K562 (cell line): ENCODE measurements around the gene LGALS7B.
"Not testable (repeated sequence)": the region's sequence is repeated elsewhere in the genome, so short reads cannot be mapped to it uniquely, and the experiment has no call there.

Experiments
- BRD9 ChIP-seq: fragments of 450-650 bp; IDR thresholded peaks from 2 replicates; pipeline ENCODE4 v1.6.1; 2018; ENCODE audit warnings: low read depth; ENCODE audit not compliant: partially characterized antibody
- DPF2 ChIP-seq: fragments of 450-650 bp; IDR thresholded peaks from 2 replicates; pipeline ENCODE4 v1.6.1; 2016
- RCOR1 ChIP-seq, 2 experiments: IDR thresholded peaks; 2 replicates each; pipeline ENCODE4 v1.6.1; 2012; ENCODE audit warnings: low read depth in 2 of 2, low read length in 2 of 2, borderline replicate concordance in 1 of 2, improper control_type of control experiment in 1 of 2
- U2AF2 ChIP-seq: fragments of 200-400 bp; formaldehyde crosslinking; optimal IDR thresholded peaks from 2 replicates; pipeline ENCODE3; 2017; ENCODE audit warnings: low read depth, mild to moderate bottlenecking, low read length
- ZNF143 ChIP-seq: sonication (generic); formaldehyde crosslinking; IDR thresholded peaks from 2 replicates; pipeline ENCODE4 v1.9.0; 2022; ENCODE audit warnings: mild to moderate bottlenecking, missing genetic modification reagents
- TF ChIP-seq, protein P1 (sequence below), 3 experiments: IDR thresholded peaks in 2 of 3; conservative IDR thresholded peaks in 1 of 3; 2 replicates each; pipeline ENCODE4 v1.5.1; 2011 to 2012; ENCODE audit warnings: low read length in 3 of 3, mild to moderate bottlenecking in 3 of 3, control low read depth in 2 of 3, improper control_type of control experiment in 1 of 3, inconsistent platforms in 1 of 3, low read depth in 1 of 3, mixed read lengths in 1 of 3, moderate library complexity in 1 of 3; ENCODE audit not compliant: insufficient read depth in 2 of 3

- TF ChIP-seq BRD9; U2AF2; ZNF143 (CRISPR knock-in tag); RCOR1 (IDR thresholded peaks at IDR 0.05; ENCODE audit: borderline replicate concordance in 1 of 2, low read depth in 2 of 2, low read length in 2 of 2); DPF2: not testable (repeated sequence)
- TF ChIP-seq, protein P1, sequence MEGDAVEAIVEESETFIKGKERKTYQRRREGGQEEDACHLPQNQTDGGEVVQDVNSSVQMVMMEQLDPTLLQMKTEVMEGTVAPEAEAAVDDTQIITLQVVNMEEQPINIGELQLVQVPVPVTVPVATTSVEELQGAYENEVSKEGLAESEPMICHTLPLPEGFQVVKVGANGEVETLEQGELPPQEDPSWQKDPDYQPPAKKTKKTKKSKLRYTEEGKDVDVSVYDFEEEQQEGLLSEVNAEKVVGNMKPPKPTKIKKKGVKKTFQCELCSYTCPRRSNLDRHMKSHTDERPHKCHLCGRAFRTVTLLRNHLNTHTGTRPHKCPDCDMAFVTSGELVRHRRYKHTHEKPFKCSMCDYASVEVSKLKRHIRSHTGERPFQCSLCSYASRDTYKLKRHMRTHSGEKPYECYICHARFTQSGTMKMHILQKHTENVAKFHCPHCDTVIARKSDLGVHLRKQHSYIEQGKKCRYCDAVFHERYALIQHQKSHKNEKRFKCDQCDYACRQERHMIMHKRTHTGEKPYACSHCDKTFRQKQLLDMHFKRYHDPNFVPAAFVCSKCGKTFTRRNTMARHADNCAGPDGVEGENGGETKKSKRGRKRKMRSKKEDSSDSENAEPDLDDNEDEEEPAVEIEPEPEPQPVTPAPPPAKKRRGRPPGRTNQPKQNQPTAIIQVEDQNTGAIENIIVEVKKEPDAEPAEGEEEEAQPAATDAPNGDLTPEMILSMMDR (IDR thresholded peaks at IDR 0.05 in 2 of 3, conservative IDR thresholded peaks at IDR 0.05 in 1 of 3; ENCODE audit: insufficient read depth in 2 of 3, low read depth in 1 of 3, low read length in 3 of 3): not testable (repeated sequence)
These were observed 18.5 kb downstream of the LGALS7B start for GRCh38 chr19:38807374-38808098.
